Hepatocyte (in vitro differentiated cells): ENCODE data around the gene MOB3B. TPM values are rescaled to one million over a fixed set of nuclear protein-coding genes. Genes with fewer than 3 reads are reported as not detected.
A peak's percentile ranks its signal among the peaks of the same experiment; 100 is the strongest.

Source experiments
- DNase-seq: peaks from one replicate; pipeline ENCODE4 v3.0.0-alpha.2; 2016; ENCODE audit warnings: low spot score
- H2AFZ ChIP-seq: fragments of 200-600 bp; sonication (generic); 2 replicates; pipeline ENCODE4 v1.6.0; 2016; ENCODE audit warnings: antibody characterized with exemption, mild to moderate bottlenecking
- H3K27ac ChIP-seq: fragments of 200-600 bp; sonication (generic); 2 replicates; pipeline ENCODE4 v1.5.1; 2016; ENCODE audit warnings: mild to moderate bottlenecking
- H3K27me3 ChIP-seq: fragments of 200-600 bp; sonication (generic); 2 replicates; pipeline ENCODE4 v1.6.1; 2016
- H3K36me3 ChIP-seq: fragments of 200-600 bp; sonication (generic); replicated peaks from 2 replicates; pipeline ENCODE4 v1.5.1; 2016; ENCODE audit warnings: low read depth; ENCODE audit not compliant: insufficient read depth
- H3K4me1 ChIP-seq: fragments of 200-600 bp; sonication (generic); 2 replicates; pipeline ENCODE4 v1.5.1; 2016; ENCODE audit warnings: mild to moderate bottlenecking, moderate library complexity; ENCODE audit not compliant: insufficient read depth
- H3K4me2 ChIP-seq: fragments of 200-600 bp; sonication (generic); 2 replicates; pipeline ENCODE4 v1.6.0; 2016
- H3K4me3 ChIP-seq: fragments of 200-600 bp; sonication (generic); 2 replicates; pipeline ENCODE4 v1.5.1; 2016; ENCODE audit warnings: mild to moderate bottlenecking
- H3K79me2 ChIP-seq: fragments of 200-600 bp; sonication (generic); 2 replicates; pipeline ENCODE4 v1.6.0; 2017; ENCODE audit warnings: mild to moderate bottlenecking
- H3K9me2 ChIP-seq: fragments of 200-600 bp; sonication (generic); replicated peaks from 2 replicates; pipeline ENCODE4 v1.6.0; 2017; ENCODE audit warnings: mild to moderate bottlenecking; ENCODE audit not compliant: insufficient read depth
- H3K9me3 ChIP-seq: fragments of 200-600 bp; sonication (generic); 2 replicates; pipeline ENCODE4 v1.5.1; 2016; ENCODE audit warnings: low read depth, mild to moderate bottlenecking
- H4K20me1 ChIP-seq: fragments of 200-600 bp; sonication (generic); 2 replicates; pipeline ENCODE4 v1.6.0; 2016; ENCODE audit warnings: mild to moderate bottlenecking; ENCODE audit not compliant: insufficient read depth, poor library complexity, severe bottlenecking
- CTCF ChIP-seq: fragments of 200-600 bp; sonication (generic); IDR thresholded peaks from 2 replicates; pipeline ENCODE4 v1.5.1; 2016; ENCODE audit warnings: antibody characterized with exemption, mild to moderate bottlenecking; ENCODE audit not compliant: poor library complexity
- EZH2 ChIP-seq: fragments of 200-600 bp; sonication (generic); IDR thresholded peaks from 2 replicates; pipeline ENCODE4 v1.6.1; 2016; ENCODE audit warnings: antibody characterized with exemption, mild to moderate bottlenecking, borderline replicate concordance
- EZH2phosphoT487 ChIP-seq: fragments of 200-600 bp; sonication (generic); IDR thresholded peaks from one replicate; pipeline ENCODE4 v1.6.1; 2018; ENCODE audit warnings: antibody characterized with exemption, mild to moderate bottlenecking, low read depth, moderate library complexity; ENCODE audit not compliant: unreplicated experiment, severe bottlenecking
- WGBS: methylation state at CpG from one replicate; pipeline ENCODE4 v1.1.6; 2016; ENCODE audit warnings: low lambda C conversion rate; ENCODE audit errors: missing lambda C conversion rate; 5-methylcytosine and 5-hydroxymethylcytosine counted together
- polyA plus RNA-seq: library from polyadenylated mRNA; unstranded; fragments of >200 nt; fragmentation: Nextera tagmentation; extraction: Ambion mirVana; gene quantifications from 2 replicates; pipeline ENCODE4 v1.2.1, GENCODE V29; 2016
- total RNA-seq: library from RNA; depleted of rRNA; stranded (reverse); fragments of >200 nt; gene quantifications from 2 replicates; pipeline ENCODE4 v1.2.3, GENCODE V29; 2014

The MOB3B gene
- total and polyA plus RNA-seq, 2 experiments from 2014 or later = 13.3 to 13.5 TPM

GRCh38 chr9:27539479-27540441, 10.1 kb upstream of the MOB3B start:
- no peaks in the 10 kb centered on the region for H3K9me3 ChIP-seq

GRCh38 chr9:27538647-27539046, 9.0 kb upstream of the MOB3B start:
- no peak for DNase-seq
- TF ChIP-seq CTCF (no peak), EZH2 (no peak), EZH2phosphoT487 (no peak)
- no peaks in the 10 kb centered on the region for H4K20me1 ChIP-seq
- no peaks in the 10 kb centered on the region for H3K36me3 ChIP-seq
- no peaks in the 10 kb centered on the region for H3K79me2 ChIP-seq
- no peak overlapping the region for H3K4me3 ChIP-seq
- H2AFZ ChIP-seq = no peak overlapping the region
- H3K27ac ChIP-seq = no peak overlapping the region
- H3K4me1 ChIP-seq = peaks cover 16% of the 10 kb centered on the region
- no peaks in the 10 kb centered on the region for H3K27me3 ChIP-seq
- WGBS = 85% methylated on average over 3 of the region's 3 CpGs
- H3K9me2 ChIP-seq = no peaks in the 10 kb centered on the region
- no peak overlapping the region for H3K4me2 ChIP-seq
- H3K9me3 ChIP-seq = no peaks in the 10 kb centered on the region

More at GRCh38 chr9:27539479-27540441, 10.1 kb upstream of the MOB3B start:
- Histone ChIP-seq H3K4me2 (peak overlapping the region; percentile 33), H3K36me3 (no peaks in the 10 kb centered on the region), H3K79me2 (no peaks in the 10 kb centered on the region), H2AFZ (no peak overlapping the region), H3K27ac (peak overlapping the region; percentile 80), H3K4me3 (no peak overlapping the region), H3K27me3 (no peaks in the 10 kb centered on the region), H4K20me1 (no peaks in the 10 kb centered on the region), H3K4me1 (peaks cover 16% of the 10 kb centered on the region), H3K9me2 (no peaks in the 10 kb centered on the region)
- peak; percentile 45 for DNase-seq
- WGBS = 54% methylated on average over 5 of the region's 5 CpGs
- TF ChIP-seq EZH2phosphoT487 (no peak), EZH2 (no peak), CTCF (no peak)

GRCh38 chr9:27537756-27538155, 8.1 kb upstream of the MOB3B start:
- Histone ChIP-seq H2AFZ (no peak overlapping the region), H3K27me3 (no peaks in the 10 kb centered on the region), H3K4me2 (no peak overlapping the region), H3K79me2 (no peaks in the 10 kb centered on the region), H3K9me3 (no peaks in the 10 kb centered on the region), H4K20me1 (no peaks in the 10 kb centered on the region), H3K36me3 (no peaks in the 10 kb centered on the region), H3K4me3 (no peak overlapping the region), H3K4me1 (peaks cover 16% of the 10 kb centered on the region), H3K9me2 (no peaks in the 10 kb centered on the region), H3K27ac (no peak overlapping the region)
- no peak for DNase-seq
- WGBS = 100% methylated on average over 1 of the region's 1 CpG
- TF ChIP-seq EZH2phosphoT487 = no peak
- no peak for TF ChIP-seq EZH2
- no peak for TF ChIP-seq CTCF
